H1 (cell line): ENCODE data around the gene MEGF11. TPM values are rescaled to one million over a fixed set of nuclear protein-coding genes. Genes with fewer than 3 reads are reported as not detected.

Source experiments
- CTCF ChIA-PET: fragments of 300-600 bp; sonication (Branson Sonifier 250); formaldehyde crosslinking; loops from one replicate; lab custom pipeline; 2021; ENCODE audit not compliant: partially characterized antibody; lab: Charles Lee
- POLR2A ChIA-PET: fragments of 300-600 bp; sonication (Branson Sonifier 250); formaldehyde crosslinking; loops from one replicate; lab custom pipeline; 2021; ENCODE audit warnings: inconsistent platforms; ENCODE audit not compliant: partially characterized antibody; lab: Charles Lee
- DNase-seq, 2 experiments: peaks; one replicate each; pipeline versions ENCODE4 v3.0.0 to v3.0.0-alpha.2; 2010 to 2022; ENCODE audit warnings: low spot score in 2 of 2, low read depth in 1 of 2, mixed read lengths in 1 of 2
- FAIRE-seq: peaks from 2 replicates; lab custom pipeline; 2011; peaks lifted over from hg19 to GRCh38; lab: Jason Lieb, UNC
- H2AFZ ChIP-seq: 2 replicates; pipeline ENCODE4 v1.8.1; 2012; ENCODE audit warnings: low read length, inconsistent platforms
- H2AK5ac ChIP-seq: 2 replicates; pipeline ENCODE4 v1.6.1; 2013; ENCODE audit warnings: low read depth, low read length
- H2BK120ac ChIP-seq: replicated peaks from 2 replicates; pipeline ENCODE3; 2013; ENCODE audit warnings: low read depth, low read length, inconsistent platforms
- H2BK12ac ChIP-seq: 2 replicates; pipeline ENCODE4 v1.6.1; 2013; ENCODE audit warnings: low read depth, low read length
- H2BK15ac ChIP-seq: 2 replicates; pipeline ENCODE4 v1.6.1; 2013; ENCODE audit warnings: low read length
- H2BK20ac ChIP-seq: 2 replicates; pipeline ENCODE4 v1.6.1; 2013; ENCODE audit warnings: low read length
- H2BK5ac ChIP-seq: 2 replicates; pipeline ENCODE4 v1.6.1; 2013; ENCODE audit warnings: low read depth, low read length
- H3K14ac ChIP-seq: 2 replicates; pipeline ENCODE4 v1.6.1; 2013; ENCODE audit warnings: inconsistent platforms; ENCODE audit not compliant: insufficient read length
- H3K18ac ChIP-seq: 2 replicates; pipeline ENCODE4 v1.6.1; 2013; ENCODE audit warnings: low read length; ENCODE audit errors: extremely low read depth
- H3K23ac ChIP-seq: 2 replicates; pipeline ENCODE4 v1.6.1; 2013; ENCODE audit warnings: inconsistent platforms; ENCODE audit not compliant: insufficient read length
- H3K23me2 ChIP-seq: 2 replicates; pipeline ENCODE4 v1.6.1; 2013; ENCODE audit warnings: low read depth, low read length
- H3K27ac ChIP-seq: 2 replicates; pipeline ENCODE4 v1.6.1; 2011; ENCODE audit warnings: low read depth, low read length, inconsistent platforms
- H3K27me3 ChIP-seq, 4 experiments: replicated peaks in 1 of 4; 1 replicate in 1 of 4; 2 replicates in 3 of 4; pipeline versions ENCODE4 v1.6.1 to v1.8.1; 2011 to 2013; ENCODE audit warnings: low read length in 3 of 4, mild to moderate bottlenecking in 3 of 4, inconsistent platforms in 2 of 4, mixed read lengths in 2 of 4, moderate library complexity in 1 of 4; ENCODE audit not compliant: control insufficient read depth in 3 of 4, insufficient read depth in 3 of 4; ENCODE audit errors: extremely low read depth in 1 of 4
- H3K36me3 ChIP-seq, 4 experiments: 2 replicates each; pipeline versions ENCODE4 v1.6.1 to v1.8.1; 2011 to 2013; ENCODE audit warnings: mild to moderate bottlenecking in 4 of 4, low read length in 3 of 4, moderate library complexity in 2 of 4, control low read depth in 1 of 4, inconsistent platforms in 1 of 4; ENCODE audit not compliant: insufficient read depth in 4 of 4, control insufficient read depth in 2 of 4
- H3K4ac ChIP-seq: replicated peaks from 2 replicates; pipeline ENCODE3; 2013; ENCODE audit warnings: low read length, low read depth, mixed read lengths, inconsistent platforms; ENCODE audit not compliant: insufficient read length
- H3K4me1 ChIP-seq, 4 experiments: replicated peaks in 1 of 4; 1 replicate in 1 of 4; 2 replicates in 3 of 4; pipeline versions ENCODE4 v1.6.1 to v1.8.1; 2011 to 2013; ENCODE audit warnings: low read length in 3 of 4, inconsistent platforms in 2 of 4, mixed read lengths in 1 of 4; ENCODE audit not compliant: insufficient read depth in 4 of 4, control insufficient read depth in 3 of 4
- H3K4me2 ChIP-seq, 2 experiments: 2 replicates each; pipeline versions ENCODE4 v1.6.1 to v1.8.1; 2011 to 2013; ENCODE audit warnings: low read depth in 2 of 2, low read length in 2 of 2, control low read depth in 1 of 2, inconsistent platforms in 1 of 2, mild to moderate bottlenecking in 1 of 2; ENCODE audit not compliant: insufficient read depth in 1 of 2
- H3K4me3 ChIP-seq, 4 experiments: fragments of 200-600, 300-600 bp in 1 of 4; sonication (generic), shearing (Covaris generic), sonication (Bioruptor Twin) in 1 of 4; 2 replicates each; pipeline versions ENCODE4 v1.5.1 to v1.8.1; 2011 to 2016; ENCODE audit warnings: low read length in 4 of 4, low read depth in 3 of 4, control low read depth in 2 of 4, inconsistent platforms in 2 of 4, mild to moderate bottlenecking in 2 of 4, mixed read lengths in 1 of 4, moderate library complexity in 1 of 4; ENCODE audit not compliant: insufficient read depth in 2 of 4; ENCODE audit errors: extremely low read depth in 1 of 4
- H3K56ac ChIP-seq: replicated peaks from 2 replicates; pipeline ENCODE3; 2013; ENCODE audit warnings: low read depth, mild to moderate bottlenecking, mixed read lengths, low read length, inconsistent platforms; ENCODE audit not compliant: insufficient read length
- H3K79me1 ChIP-seq: 2 replicates; pipeline ENCODE4 v1.6.1; 2013; ENCODE audit warnings: low read depth, low read length, control low read depth
- H3K79me2 ChIP-seq, 2 experiments: 2 replicates each; pipeline versions ENCODE4 v1.6.1 to v1.8.1; 2012 to 2013; ENCODE audit warnings: low read length in 2 of 2, mild to moderate bottlenecking in 2 of 2, inconsistent platforms in 1 of 2; ENCODE audit not compliant: insufficient read depth in 2 of 2, control insufficient read depth in 1 of 2
- H3K9ac ChIP-seq, 4 experiments: replicated peaks in 1 of 4; 1 replicate in 1 of 4; 2 replicates in 3 of 4; pipeline versions ENCODE4 v1.6.1 to v1.8.1; 2011 to 2013; ENCODE audit warnings: low read depth in 3 of 4, low read length in 3 of 4, control low read depth in 2 of 4, mild to moderate bottlenecking in 2 of 4, moderate library complexity in 2 of 4, inconsistent platforms in 1 of 4; ENCODE audit errors: extremely low read depth in 1 of 4
- H3K9me3 ChIP-seq, 2 experiments: 2 replicates each; pipeline versions ENCODE4 v1.6.1 to v1.8.1; 2012 to 2013; ENCODE audit warnings: mild to moderate bottlenecking in 2 of 2, moderate library complexity in 2 of 2, control low read depth in 1 of 2, inconsistent platforms in 1 of 2, low read depth in 1 of 2, low read length in 1 of 2, mixed read lengths in 1 of 2; ENCODE audit not compliant: insufficient read depth in 2 of 2
- H4K20me1 ChIP-seq, 2 experiments: replicated peaks in 1 of 2; 2 replicates each; pipeline versions ENCODE3 to v1.8.1; 2011 to 2013; ENCODE audit warnings: inconsistent platforms in 2 of 2, low read length in 2 of 2, mild to moderate bottlenecking in 1 of 2; ENCODE audit not compliant: insufficient read depth in 2 of 2, control insufficient read depth in 1 of 2
- H4K5ac ChIP-seq: 2 replicates; pipeline ENCODE4 v1.6.1; 2013; ENCODE audit warnings: low read length, low read depth, mixed read lengths, inconsistent platforms; ENCODE audit not compliant: insufficient read length
- H4K8ac ChIP-seq: 2 replicates; pipeline ENCODE4 v1.8.0; 2013; ENCODE audit warnings: mild to moderate bottlenecking, moderate library complexity, low read length, inconsistent platforms; ENCODE audit not compliant: insufficient read depth; ENCODE audit errors: extremely low read depth
- H4K91ac ChIP-seq: replicated peaks from 2 replicates; pipeline ENCODE3; 2013; ENCODE audit warnings: low read length, mixed read lengths, inconsistent platforms; ENCODE audit not compliant: insufficient read length
- FOSL1 ChIP-seq: IDR thresholded peaks from 2 replicates; pipeline ENCODE4 v1.6.1; 2011; ENCODE audit warnings: mild to moderate bottlenecking, low read depth, low read length, moderate library complexity; ENCODE audit not compliant: insufficient read depth
- POU5F1 ChIP-seq: IDR thresholded peaks from 2 replicates; pipeline ENCODE4 v1.6.1; 2011; ENCODE audit warnings: low read depth, mild to moderate bottlenecking, low read length, moderate library complexity
- SRF ChIP-seq: IDR thresholded peaks from 2 replicates; pipeline ENCODE4 v1.6.1; 2011; ENCODE audit warnings: mild to moderate bottlenecking, low read depth, low read length, moderate library complexity
- WGBS, 2 experiments: shearing (Covaris generic) in 1 of 2; methylation state at CpG; one replicate each; pipeline versions ENCODE4 v1.1.6 to v1.1.7; 2013 to 2015; ENCODE audit warnings: low lambda C conversion rate in 2 of 2, mixed read lengths in 2 of 2, inconsistent platforms in 1 of 2, low coverage in 1 of 2, missing lambda C conversion rate in 1 of 2; ENCODE audit not compliant: insufficient replicate concordance in 2 of 2, insufficient coverage in 1 of 2, insufficient read length in 1 of 2; ENCODE audit errors: extremely low coverage in 1 of 2, missing lambda C conversion rate in 1 of 2; 5-methylcytosine and 5-hydroxymethylcytosine counted together
- polyA plus RNA-seq, 7 experiments: library from polyadenylated mRNA; depleted of rRNA in 3 of 7; stranded (reverse) in 5 of 7; unstranded in 2 of 7; fragments of >200 nt in 5 of 7; fragments of 200-250 nt in 2 of 7; gene quantifications; 1 replicate in 5 of 7; 2 replicates in 1 of 7; 4 replicates in 1 of 7; pipeline versions ENCODE4 v1.2.1 to v1.2.3, GENCODE V29; 2011 to 2013; ENCODE audit warnings: missing spikeins in 2 of 7, mixed read lengths in 2 of 7
- total RNA-seq: library from RNA; stranded (reverse); fragmentation: NEBNext Ultra II Directional; extraction: Animal tissue kit (Norgen Biotek cat#: 25700); gene quantifications from 2 replicates; pipeline ENCODE4 v1.2.1, GENCODE V29; 2021

MEGF11 gene
- total and polyA plus RNA-seq, 2 of the 8 experiments (the other 6 are each of a cell fraction or from before 2014, with no cell fraction given) = 4.4 to 4.8 TPM

DNA sequence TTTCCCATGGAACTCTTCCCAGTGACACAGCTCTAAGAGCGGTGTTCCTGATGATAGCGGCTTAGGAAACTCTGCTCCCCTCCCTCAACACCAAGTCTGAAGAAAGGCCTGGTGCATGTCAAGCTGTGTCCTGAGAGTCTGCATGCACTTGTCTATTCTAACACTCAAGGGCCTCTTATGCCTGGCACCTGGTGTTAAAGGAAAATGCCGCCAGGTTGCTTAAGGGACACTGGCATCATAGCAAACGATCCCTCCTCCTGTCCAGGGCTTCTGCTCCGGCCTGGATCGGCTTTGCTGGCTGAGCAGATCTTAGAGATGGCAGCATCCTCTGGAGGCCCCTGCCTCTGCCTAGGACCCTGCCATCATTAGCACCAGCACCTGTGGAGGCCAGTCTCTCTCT lies 121.7 kb downstream of the MEGF11 start:
- POLR2A ChIA-PET = no interaction called here

More for the DNA sequence above, 121.7 kb downstream of the MEGF11 start:
- no peak for TF ChIP-seq FOSL1
- no peak for TF ChIP-seq SRF
- no peak for TF ChIP-seq POU5F1
- Histone ChIP-seq H2AK5ac (no peak overlapping the region), H2BK120ac (no peak overlapping the region), H4K5ac (no peak overlapping the region), H3K23me2 (no peaks in the 10 kb centered on the region), H3K9ac (no peak overlapping the region), H3K4ac (no peak overlapping the region), H3K79me2 (no peaks in the 10 kb centered on the region), H3K27ac (no peak overlapping the region), H3K23ac (no peak overlapping the region), H3K79me1 (no peaks in the 10 kb centered on the region), H3K4me2 (no peak overlapping the region), H3K4me1 (peaks cover 0 to 7% (median 3%) of the 10 kb centered on the region in 4 experiments; a peak in 2 of 7 replicates), H4K8ac (no peak overlapping the region), H3K36me3 (no peaks in the 10 kb centered on the region), H2BK15ac (no peak overlapping the region), H3K14ac (no peak overlapping the region), H3K9me3 (no peaks in the 10 kb centered on the region), H2AFZ (no peak overlapping the region), H3K4me3 (no peak overlapping the region), H3K27me3 (peaks cover 0 to 5% (median 0%) of the 10 kb centered on the region in 4 experiments; a peak in 3 of 7 replicates), H2BK12ac (no peak overlapping the region), H4K91ac (no peak overlapping the region), H3K18ac (no peak overlapping the region), H2BK5ac (no peak overlapping the region), H4K20me1 (no peaks in the 10 kb centered on the region), H2BK20ac (no peak overlapping the region), H3K56ac (no peak overlapping the region)
- FAIRE-seq (no peak), DNase-seq (no peak)
- CTCF ChIA-PET = interaction anchor here (0.9 to 1.6 kb wide), 3 partner anchors 12 to 59 kb away, joined by 3 to 7 read pairs (median 3); no protein-coding TSS in a partner anchor
- 79% methylated on average over 6 of the region's 6 CpGs; no CpG with 5 or more reads in 1 of the 2 experiments for WGBS, 2 experiments
